Keratinocyte (primary cell): ENCODE results near the gene ZBTB39. TPM values are rescaled to one million over a fixed set of nuclear protein-coding genes. Genes with fewer than 3 reads are reported as not detected.

Experiments
- DNase-seq: peaks from one replicate; pipeline ENCODE4 v3.0.0-alpha.2; 2011; ENCODE audit warnings: low read depth, missing footprints, low spot score
- FAIRE-seq: peaks from 2 replicates; lab custom pipeline; 2011; peaks lifted over from hg19 to GRCh38; lab: Jason Lieb, UNC
- H2AFZ ChIP-seq: 2 replicates; pipeline ENCODE4 v1.6.0; 2012; ENCODE audit warnings: low read length, control low read depth, inconsistent platforms; ENCODE audit not compliant: control insufficient read depth
- H3K27ac ChIP-seq: 2 replicates; pipeline ENCODE4 v1.5.1; 2011; ENCODE audit warnings: low read length; ENCODE audit not compliant: control insufficient read depth, insufficient read depth
- H3K27me3 ChIP-seq: 3 replicates; pipeline ENCODE4 v1.6.0; 2011; ENCODE audit warnings: low read length; ENCODE audit not compliant: control insufficient read depth, insufficient read depth; ENCODE audit errors: extremely low read depth
- H3K36me3 ChIP-seq, 2 experiments: 2 replicates in 1 of 2; 3 replicates in 1 of 2; pipeline ENCODE4 v1.5.1; 2011; ENCODE audit warnings: low read length in 2 of 2, mild to moderate bottlenecking in 1 of 2; ENCODE audit not compliant: control insufficient read depth in 2 of 2, insufficient read depth in 2 of 2; ENCODE audit errors: extremely low read depth in 1 of 2
- H3K4me1 ChIP-seq: 3 replicates; pipeline ENCODE4 v1.5.1; 2011; ENCODE audit warnings: low read length; ENCODE audit not compliant: control insufficient read depth, insufficient read depth; ENCODE audit errors: extremely low read depth
- H3K4me2 ChIP-seq: 3 replicates; pipeline ENCODE4 v1.6.0; 2011; ENCODE audit warnings: low read depth, low read length; ENCODE audit not compliant: control insufficient read depth, insufficient read depth; ENCODE audit errors: extremely low read depth
- H3K4me3 ChIP-seq, 3 experiments: fragments of 200-600 bp in 1 of 3; sonication (generic) in 1 of 3; 2 replicates in 2 of 3; 3 replicates in 1 of 3; pipeline ENCODE4 v1.5.1; 2011 to 2016; ENCODE audit warnings: low read length in 3 of 3, mild to moderate bottlenecking in 3 of 3, control low read depth in 2 of 3, inconsistent platforms in 1 of 3, low read depth in 1 of 3, mixed read lengths in 1 of 3, mixed run types in 1 of 3, moderate library complexity in 1 of 3; ENCODE audit not compliant: control insufficient read depth in 2 of 3, insufficient read depth in 2 of 3; ENCODE audit errors: extremely low read depth in 1 of 3
- H3K79me2 ChIP-seq: 2 replicates; pipeline ENCODE4 v1.6.0; 2012; ENCODE audit warnings: low read length; ENCODE audit not compliant: control insufficient read depth, insufficient read depth
- H3K9ac ChIP-seq: 3 replicates; pipeline ENCODE4 v1.6.0; 2011; ENCODE audit warnings: low read length; ENCODE audit not compliant: control insufficient read depth, insufficient read depth; ENCODE audit errors: extremely low read depth
- H3K9me1 ChIP-seq: 3 replicates; pipeline ENCODE4 v1.6.0; 2011; ENCODE audit warnings: low read length; ENCODE audit not compliant: control insufficient read depth, insufficient read depth; ENCODE audit errors: extremely low read depth
- H3K9me3 ChIP-seq: 2 replicates; pipeline ENCODE4 v1.5.1; 2012; ENCODE audit warnings: low read depth, low read length; ENCODE audit not compliant: control insufficient read depth
- H4K20me1 ChIP-seq: 3 replicates; pipeline ENCODE4 v1.6.0; 2011; ENCODE audit warnings: low read length; ENCODE audit not compliant: control insufficient read depth, insufficient read depth; ENCODE audit errors: extremely low read depth
- CTCF ChIP-seq, 3 experiments: IDR thresholded peaks in 1 of 3; conservative IDR thresholded peaks in 1 of 3; optimal IDR thresholded peaks in 1 of 3; 2 replicates in 2 of 3; 3 replicates in 1 of 3; pipeline versions ENCODE3 to v1.5.1; 2011; ENCODE audit warnings: low read length in 3 of 3, mild to moderate bottlenecking in 3 of 3, moderate library complexity in 2 of 3, control low read depth in 1 of 3, inconsistent platforms in 1 of 3; ENCODE audit not compliant: insufficient read depth in 2 of 3; ENCODE audit errors: extremely low read depth in 1 of 3
- EZH2 ChIP-seq: IDR thresholded peaks from one replicate; pipeline ENCODE4 v1.6.1; 2012; ENCODE audit warnings: inconsistent platforms, mild to moderate bottlenecking, low read length, moderate library complexity
- dilution Hi-C: fragments of 300-500 bp; cut with MboI; formaldehyde crosslinking; loops from one replicate; pipeline ENCODE4 v1.7.0; 2020; ENCODE audit warnings: low sequenced_read_pairs; ENCODE audit not compliant: extremely low pct_ligation_motif_present
- polyA plus RNA-seq, 5 experiments: library from polyadenylated mRNA; depleted of rRNA in 3 of 5; stranded (reverse) in 3 of 5; stranded (forward) in 1 of 5; unstranded in 1 of 5; fragments of >200 nt; gene quantifications; 1 replicate in 1 of 5; 2 replicates in 3 of 5; 3 replicates in 1 of 5; pipeline versions ENCODE4 v1.2.1 to v1.2.3, GENCODE V29; 2011 to 2012; ENCODE audit warnings: missing spikeins in 2 of 5, low read depth in 1 of 5, low replicate concordance in 1 of 5

Gene ZBTB39
- polyA plus RNA-seq, 1 donor (not counting 4 experiments of a cell fraction or from before 2014, with no cell fraction given), result 4.1 TPM

- dilution Hi-C loops, result no loop called here
- H3K9ac ChIP-seq, result no peak overlapping the region
- H3K79me2 ChIP-seq, result peaks cover 3% of the 10 kb centered on the region
- H3K4me3 ChIP-seq, result no peak overlapping the region
- peaks cover 1% of the 10 kb centered on the region in 2 experiments for H3K36me3 ChIP-seq
- peaks cover 6% of the 10 kb centered on the region for H3K4me1 ChIP-seq
- H3K9me1 ChIP-seq, result peaks cover 3% of the 10 kb centered on the region
- FAIRE-seq (no peak), DNase-seq (no peak)
- no peak overlapping the region for H3K27ac ChIP-seq
- H4K20me1 ChIP-seq, result no peaks in the 10 kb centered on the region
- no peaks in the 10 kb centered on the region for H3K27me3 ChIP-seq
- no peak for TF ChIP-seq CTCF (optimal IDR thresholded peaks at IDR 0.05 in 1 of 3, IDR thresholded peaks at IDR 0.05 in 1 of 3, conservative IDR thresholded peaks at IDR 0.05 in 1 of 3; ENCODE audit: extremely low read depth in 1 of 3, insufficient read depth in 2 of 3, low read length in 3 of 3)
- TF ChIP-seq EZH2, result no peak
- no peak overlapping the region for H3K4me2 ChIP-seq
- H2AFZ ChIP-seq, result no peak overlapping the region
- no peaks in the 10 kb centered on the region for H3K9me3 ChIP-seq
These were observed 11.0 kb downstream of the ZBTB39 start for GRCh38 chr12:56995201-56995929.

- dilution Hi-C loops, result no loop called here
- no peak for FAIRE-seq
These were observed 12.1 kb downstream of the ZBTB39 start for GRCh38 chr12:56994231-56994746.

More at GRCh38 chr12:56994231-56994746, 12.1 kb downstream of the ZBTB39 start:
- Histone ChIP-seq H4K20me1 (no peaks in the 10 kb centered on the region), H3K9ac (no peak overlapping the region), H2AFZ (no peak overlapping the region), H3K4me2 (no peak overlapping the region), H3K79me2 (no peaks in the 10 kb centered on the region), H3K36me3 (peaks cover 0 to 1% of the 10 kb centered on the region in 2 experiments), H3K4me1 (peaks cover 6% of the 10 kb centered on the region), H3K27me3 (no peaks in the 10 kb centered on the region), H3K27ac (no peak overlapping the region), H3K9me1 (peaks cover 3% of the 10 kb centered on the region), H3K9me3 (no peaks in the 10 kb centered on the region), H3K4me3 (no peak overlapping the region)
- TF ChIP-seq CTCF (optimal IDR thresholded peaks at IDR 0.05 in 1 of 3, IDR thresholded peaks at IDR 0.05 in 1 of 3, conservative IDR thresholded peaks at IDR 0.05 in 1 of 3; ENCODE audit: extremely low read depth in 1 of 3, insufficient read depth in 2 of 3, low read length in 3 of 3), result no peak
- TF ChIP-seq EZH2, result no peak
- DNase-seq, result no peak
